GM12878 (cell line): ENCODE data around the gene KNTC1. TPM values are rescaled to one million over a fixed set of nuclear protein-coding genes. Genes with fewer than 3 reads are reported as not detected.

Experiments used
- ATAC-seq: fragments of 200-7000 bp; cut with Tn5 transposase; 3 replicates; pipeline ENCODE4 v1.9.1; 2020; ENCODE audit warnings: mild to moderate bottlenecking, moderate library complexity
- BruUV-seq: library from RNA; stranded (reverse); fragments of 400-500 nt; replicated peaks from 2 replicates; lab custom pipeline; 2021; lab: Mats Ljungman, UMichigan
- CTCF ChIA-PET: fragments of 300-600 bp; sonication (Branson Sonifier 250); formaldehyde crosslinking; extraction: SDS; loops from one replicate; lab custom pipeline; 2021; ENCODE audit warnings: inconsistent platforms; lab: Yijun Ruan, JAX
- POLR2A ChIA-PET: fragments of 350-600 bp; formaldehyde crosslinking; extraction: SDS; loops from one replicate; lab custom pipeline; 2021; ENCODE audit warnings: inconsistent platforms; lab: Charles Lee
- RAD21 ChIA-PET: fragments of 300-600 bp; sonication (Branson Sonifier 250); formaldehyde crosslinking; loops from one replicate; lab custom pipeline; 2023; ENCODE audit warnings: antibody characterized with exemption; ENCODE audit not compliant: unreplicated experiment; lab: Charles Lee
- SMC1A ChIA-PET: fragments of 300-600 bp; sonication (Branson Sonifier 250); formaldehyde crosslinking; loops from one replicate; lab custom pipeline; 2023; ENCODE audit not compliant: unreplicated experiment, uncharacterized antibody; lab: Charles Lee
- DNase-seq: peaks from one replicate; pipeline ENCODE4 v3.0.0-alpha.2; 2011; ENCODE audit warnings: low read depth, low spot score
- FAIRE-seq: peaks from 3 replicates; lab custom pipeline; 2011; peaks lifted over from hg19 to GRCh38; lab: Jason Lieb, UNC
- H2AFZ ChIP-seq: 2 replicates; pipeline ENCODE4 v1.6.0; 2011; ENCODE audit warnings: low read depth, low read length, control low read depth; ENCODE audit not compliant: control insufficient read depth
- H3K27ac ChIP-seq: 2 replicates; pipeline ENCODE4 v1.5.1; 2011; ENCODE audit warnings: control low read depth; ENCODE audit not compliant: control insufficient read depth, insufficient read depth
- H3K27me3 ChIP-seq, 2 experiments: replicated peaks in 1 of 2; 2 replicates each; pipeline versions ENCODE4 v1.6.0 to v1.6.1; 2011; ENCODE audit warnings: low read length in 1 of 2; ENCODE audit not compliant: control insufficient read depth in 2 of 2, insufficient read depth in 2 of 2
- H3K36me3 ChIP-seq, 2 experiments: 2 replicates each; pipeline ENCODE4 v1.5.1; 2011; ENCODE audit warnings: low read length in 1 of 2; ENCODE audit not compliant: control insufficient read depth in 2 of 2, insufficient read depth in 2 of 2
- H3K4me1 ChIP-seq: 2 replicates; pipeline ENCODE4 v1.6.1; 2011; ENCODE audit warnings: mild to moderate bottlenecking, low read length, moderate library complexity, mixed read lengths; ENCODE audit not compliant: control insufficient read depth, insufficient read depth
- H3K4me2 ChIP-seq: 2 replicates; pipeline ENCODE4 v1.6.0; 2011; ENCODE audit warnings: control low read depth; ENCODE audit not compliant: control insufficient read depth, insufficient read depth
- H3K4me3 ChIP-seq: fragments of 200-600 bp; sonication (generic); 2 replicates; pipeline ENCODE4 v1.5.1; 2016
- H3K79me2 ChIP-seq: 2 replicates; pipeline ENCODE4 v1.6.0; 2011; ENCODE audit warnings: low read length; ENCODE audit not compliant: control insufficient read depth, insufficient read depth
- H3K9ac ChIP-seq: 2 replicates; pipeline ENCODE4 v1.8.0; 2011; ENCODE audit warnings: low read length, control low read depth, mixed read lengths; ENCODE audit not compliant: control insufficient read depth, insufficient read depth
- H3K9me3 ChIP-seq: replicated peaks from 3 replicates; pipeline ENCODE4 v1.5.1; 2011; ENCODE audit warnings: mild to moderate bottlenecking, low read length; ENCODE audit not compliant: control insufficient read depth, insufficient read depth
- H4K20me1 ChIP-seq: 2 replicates; pipeline ENCODE4 v1.6.0; 2011; ENCODE audit not compliant: control insufficient read depth, insufficient read depth
- CREB1 ChIP-seq: IDR thresholded peaks from 2 replicates; pipeline ENCODE4 v1.6.1; 2012; ENCODE audit warnings: low read depth, mild to moderate bottlenecking, inconsistent platforms
- NRF1 ChIP-seq: conservative IDR thresholded peaks from 2 replicates; pipeline ENCODE4 v1.6.1; 2011; ENCODE audit warnings: mild to moderate bottlenecking, low read depth, low read length, improper control_type of control experiment
- POLR2A ChIP-seq: IDR thresholded peaks from 2 replicates; pipeline ENCODE4 v1.6.1; 2011; ENCODE audit warnings: low read depth, mild to moderate bottlenecking, low read length
- POLR2AphosphoS2 ChIP-seq: IDR thresholded peaks from 2 replicates; pipeline ENCODE4 v1.6.1; 2011; ENCODE audit warnings: low read depth, mild to moderate bottlenecking, low read length, improper control_type of control experiment, moderate library complexity
- POLR2AphosphoS5 ChIP-seq: IDR thresholded peaks from 2 replicates; pipeline ENCODE4 v1.6.1; 2011; ENCODE audit warnings: mild to moderate bottlenecking, low read length, inconsistent platforms
- RAD21 ChIP-seq: IDR thresholded peaks from 2 replicates; pipeline ENCODE4 v1.6.1; 2011; ENCODE audit warnings: mild to moderate bottlenecking, low read depth, low read length, moderate library complexity; ENCODE audit not compliant: insufficient read depth
- RB1 ChIP-seq: fragments of 450-650 bp; formaldehyde crosslinking; IDR thresholded peaks from 2 replicates; pipeline ENCODE4 v1.6.1; 2017; ENCODE audit warnings: mild to moderate bottlenecking, borderline replicate concordance
- WGBS: methylation state at CpG from one replicate; pipeline ENCODE4 v1.1.6; 2016; ENCODE audit warnings: low lambda C conversion rate; ENCODE audit not compliant: insufficient replicate concordance, insufficient coverage; ENCODE audit errors: missing lambda C conversion rate; 5-methylcytosine and 5-hydroxymethylcytosine counted together
- in situ Hi-C: fragments of 300-500 bp; cut with MboI; formaldehyde crosslinking; loops from 9 replicates; pipeline ENCODE4 v1.14.3; 2018; ENCODE audit warnings: mixed read lengths
- intact Hi-C: fragments of 100-400 bp; cut with micrococcal nuclease; formaldehyde crosslinking; loops from one replicate; pipeline ENCODE4 v1.14.2; 2022; ENCODE audit not compliant: unreplicated experiment
- polyA plus RNA-seq, 11 experiments: library from polyadenylated mRNA; depleted of rRNA in 4 of 11; unstranded in 6 of 11; stranded (reverse) in 5 of 11; fragments of >200 nt; fragmentation: Nextera tagmentation in 4 of 11; fragmentation: Illumina TruSeq in 1 of 11; extraction: Ambion mirVana in 4 of 11; extraction: Trizol in 1 of 11; gene quantifications; 1 replicate in 1 of 11; 2 replicates in 10 of 11; pipeline versions ENCODE4 v1.2.1 to v1.2.3, GENCODE V29; 2011 to 2016; ENCODE audit warnings: inconsistent platforms in 2 of 11, missing spikeins in 2 of 11, low read depth in 1 of 11
- total RNA-seq, 4 experiments: library from RNA; depleted of rRNA in 3 of 4; stranded (reverse); fragments of >200 nt in 3 of 4; fragmentation: Illumina TruSeq in 1 of 4; extraction: Trizol in 1 of 4; gene quantifications; 2 replicates each; pipeline versions ENCODE4 v1.2.1 to v1.2.3, GENCODE V29; 2013 to 2021
- TF ChIP-seq, protein P1 (sequence below): fragments of 450-650 bp; IDR thresholded peaks from 2 replicates; pipeline ENCODE4 v1.6.1; 2018; ENCODE audit warnings: mild to moderate bottlenecking, low read depth, moderate library complexity; ENCODE audit not compliant: partially characterized antibody

KNTC1 gene
- total and polyA plus RNA-seq, 10 of the 15 experiments (the other 5 are each of a cell fraction or from before 2014, with no cell fraction given), result 37.2 to 118 (median 76.3) TPM

DNA sequence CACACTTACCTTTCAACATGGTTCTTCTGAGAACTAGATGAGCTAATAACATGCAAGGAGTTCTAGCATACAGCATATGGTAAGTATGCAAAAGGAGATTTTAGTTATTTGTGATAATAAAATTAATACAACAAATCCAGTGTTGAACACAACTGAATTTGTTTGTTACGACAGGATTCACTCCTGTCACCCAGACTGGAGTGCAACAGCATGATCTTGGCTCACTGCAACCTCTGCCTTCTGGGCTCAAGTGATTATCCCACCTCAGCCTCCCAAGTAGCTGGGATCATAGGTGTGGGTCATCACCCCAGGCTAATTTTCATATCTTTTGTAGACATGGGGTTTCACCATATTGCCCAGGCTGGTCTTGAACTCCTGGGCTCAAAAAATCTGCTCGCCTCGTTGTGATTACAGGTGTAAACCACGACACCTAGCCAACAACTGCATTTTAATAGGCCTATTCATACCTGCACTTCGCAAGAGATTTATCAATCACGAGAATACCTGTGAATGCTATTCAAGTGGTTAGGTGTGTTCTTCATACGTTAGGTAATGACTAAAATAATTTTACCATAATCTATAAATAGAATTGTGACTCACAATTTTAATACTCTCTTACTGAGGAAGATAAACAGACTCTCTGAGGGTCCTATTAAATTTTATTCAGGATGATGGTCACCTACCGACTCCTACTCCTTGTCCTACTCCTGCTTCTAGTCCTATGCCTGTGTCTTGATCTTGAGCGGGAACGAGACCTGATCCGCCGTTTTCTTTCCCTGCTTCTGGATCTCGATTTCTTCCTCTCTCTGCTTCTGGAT, 10.3 kb upstream of the KNTC1 start:
- in situ Hi-C loops (no loop called here), intact Hi-C loops (no loop called here)
- Histone ChIP-seq H3K9ac (no peak overlapping the region), H3K36me3 (peaks cover 12 to 80% of the 10 kb centered on the region in 2 experiments), H3K4me3 (no peak overlapping the region), H4K20me1 (no peaks in the 10 kb centered on the region), H3K27me3 (no peaks in the 10 kb centered on the region), H3K79me2 (peaks cover 58% of the 10 kb centered on the region), H3K27ac (no peak overlapping the region), H3K9me3 (no peaks in the 10 kb centered on the region), H2AFZ (no peak overlapping the region), H3K4me2 (no peak overlapping the region), H3K4me1 (peaks cover 8% of the 10 kb centered on the region)
- no peak for ATAC-seq
- SMC1A ChIA-PET, result no interaction called here
- POLR2A ChIA-PET, result interaction anchor here (0.5 to 1.8 kb wide), 3 partner anchors 13 to 1071 kb away, joined by 3 to 7 read pairs (median 3); partner anchors contain the start of gene ZCCHC8
- RAD21 ChIA-PET, result no interaction called here
- CTCF ChIA-PET, result interaction anchor here (1.3 kb wide), 2 partner anchors 17 to 118 kb away, joined by 3 read pairs; partner anchors contain the start of gene ZCCHC8
- TF ChIP-seq POLR2AphosphoS2 (0 out of 2 replicates have a peak, but pooled peaks have one; percentile 46), POLR2AphosphoS5 (peak; percentile 51; the same call in 1 of the 2 replicates), NRF1 (no peak), RAD21 (no peak), POLR2A (peak; percentile 24; the same call in 1 of the 2 replicates), CREB1 (no peak), RB1 (no peak)
- TF ChIP-seq, protein P1, sequence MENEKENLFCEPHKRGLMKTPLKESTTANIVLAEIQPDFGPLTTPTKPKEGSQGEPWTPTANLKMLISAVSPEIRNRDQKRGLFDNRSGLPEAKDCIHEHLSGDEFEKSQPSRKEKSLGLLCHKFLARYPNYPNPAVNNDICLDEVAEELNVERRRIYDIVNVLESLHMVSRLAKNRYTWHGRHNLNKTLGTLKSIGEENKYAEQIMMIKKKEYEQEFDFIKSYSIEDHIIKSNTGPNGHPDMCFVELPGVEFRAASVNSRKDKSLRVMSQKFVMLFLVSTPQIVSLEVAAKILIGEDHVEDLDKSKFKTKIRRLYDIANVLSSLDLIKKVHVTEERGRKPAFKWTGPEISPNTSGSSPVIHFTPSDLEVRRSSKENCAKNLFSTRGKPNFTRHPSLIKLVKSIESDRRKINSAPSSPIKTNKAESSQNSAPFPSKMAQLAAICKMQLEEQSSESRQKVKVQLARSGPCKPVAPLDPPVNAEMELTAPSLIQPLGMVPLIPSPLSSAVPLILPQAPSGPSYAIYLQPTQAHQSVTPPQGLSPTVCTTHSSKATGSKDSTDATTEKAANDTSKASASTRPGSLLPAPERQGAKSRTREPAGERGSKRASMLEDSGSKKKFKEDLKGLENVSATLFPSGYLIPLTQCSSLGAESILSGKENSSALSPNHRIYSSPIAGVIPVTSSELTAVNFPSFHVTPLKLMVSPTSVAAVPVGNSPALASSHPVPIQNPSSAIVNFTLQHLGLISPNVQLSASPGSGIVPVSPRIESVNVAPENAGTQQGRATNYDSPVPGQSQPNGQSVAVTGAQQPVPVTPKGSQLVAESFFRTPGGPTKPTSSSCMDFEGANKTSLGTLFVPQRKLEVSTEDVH, result no peak
- no TSS peak for BruUV-seq
- FAIRE-seq, result no peak
- no peak for DNase-seq
- 84% methylated on average over 13 of the region's 13 CpGs for WGBS
